Stimulated activated CD8-positive, alpha-beta memory T cell treated with anti-CD3 and anti-CD28 coated beads, Interleukin-15, amount 100 ng/mL, for 24 hours (primary cell): ENCODE results near the gene ZCCHC14.
"Not testable (repeated sequence)": the region's sequence is repeated elsewhere in the genome, so short reads cannot be mapped to it uniquely, and the experiment has no call there.

ENCODE experiments used
- DNase-seq: peaks from one replicate; pipeline ENCODE4 v3.0.0-alpha.2; 2020; ENCODE audit warnings: low read depth

Gene ZCCHC14

GRCh38 chr16:87382023-87382785, 110.6 kb downstream of the ZCCHC14 start:
- DNase-seq, result no peak

GRCh38 chr16:87380881-87381280, 111.9 kb downstream of the ZCCHC14 start:
- no peak for DNase-seq

- DNase-seq, result no peak
These were observed 112.4 kb downstream of the ZCCHC14 start for GRCh38 chr16:87380403-87380802.

GRCh38 chr16:87379312-87379752, 113.5 kb downstream of the ZCCHC14 start:
- not testable (repeated sequence) for DNase-seq

- DNase-seq, result no peak
These were observed 116.2 kb downstream of the ZCCHC14 start for GRCh38 chr16:87376660-87377059.

GRCh38 chr16:87375426-87376135, 117.2 kb downstream of the ZCCHC14 start:
- no peak for DNase-seq

GRCh38 chr16:87374313-87374712, 118.5 kb downstream of the ZCCHC14 start:
- no peak for DNase-seq

GRCh38 chr16:87372305-87372704, 120.5 kb downstream of the ZCCHC14 start:
- DNase-seq, result no peak

GRCh38 chr16:87371261-87371866, 121.5 kb downstream of the ZCCHC14 start:
- no peak for DNase-seq

- no peak for DNase-seq
These were observed 122.8 kb downstream of the ZCCHC14 start for GRCh38 chr16:87369796-87370719.

GRCh38 chr16:87369117-87369765, 123.6 kb downstream of the ZCCHC14 start:
- no peak for DNase-seq

GRCh38 chr16:87368029-87368770, 124.6 kb downstream of the ZCCHC14 start:
- no peak for DNase-seq

GRCh38 chr16:87367529-87367928, 125.3 kb downstream of the ZCCHC14 start:
- DNase-seq, result no peak

GRCh38 chr16:87366930-87367329, 125.9 kb downstream of the ZCCHC14 start:
- DNase-seq, result no peak

GRCh38 chr16:87366288-87366687, 126.5 kb downstream of the ZCCHC14 start:
- no peak for DNase-seq

- DNase-seq, result no peak
These were observed 127.7 kb downstream of the ZCCHC14 start for GRCh38 chr16:87365021-87365713.

GRCh38 chr16:87363771-87364455, 128.9 kb downstream of the ZCCHC14 start:
- DNase-seq, result no peak

GRCh38 chr16:87362828-87363559, 129.8 kb downstream of the ZCCHC14 start:
- not testable (repeated sequence) for DNase-seq
